ENCODE measurements around the gene NTF4. TPM values are rescaled to one million over a fixed set of nuclear protein-coding genes. Genes with fewer than 3 reads are reported as not detected.

NTF4 gene
- total RNA-seq, 2 experiments from 2014 or later = not detected

Other genes starting within 250 kb of the NTF4 start
- under 1 TPM; 0.35 to 0.66 TPM for gene HSD17B14, start 228.3 kb downstream of the NTF4 start, total RNA-seq
- gene PLEKHA4, start 196.2 kb downstream of the NTF4 start, total RNA-seq = 1 to 10 TPM; 5.8 to 7.6 TPM
- 10 to 100 TPM; 60.8 to 65.4 TPM for gene PPP1R15A, start 192.4 kb downstream of the NTF4 start, total RNA-seq
- gene TULP2, start 166.1 kb downstream of the NTF4 start, total RNA-seq = under 1 TPM; 0.12 to 0.16 TPM
- gene NUCB1, start 164.5 kb downstream of the NTF4 start, total RNA-seq = 10 to 100 TPM; 90.6 to 91.7 TPM
- 1 to 10 TPM in 1 of 2 experiments, under 1 TPM in 1; 0.74 to 1.1 TPM for gene DHDH, start 131.1 kb downstream of the NTF4 start, total RNA-seq
- gene BAX, start 109.9 kb downstream of the NTF4 start, total RNA-seq = 100 to 1,000 TPM; 191 TPM
- gene FTL, start 99.5 kb downstream of the NTF4 start, total RNA-seq = 1,000 to 10,000 TPM; 1,137 to 1,177 TPM
- gene GYS1, start 71.5 kb downstream of the NTF4 start, total RNA-seq = 10 to 100 TPM; 48.9 to 57.6 TPM
- 100 to 1,000 TPM; 187 to 189 TPM for gene RUVBL2, start 70.9 kb downstream of the NTF4 start, total RNA-seq
- not detected for gene LHB, start 47.7 kb downstream of the NTF4 start, total RNA-seq
- gene CGB3, start 40.5 kb downstream of the NTF4 start, total RNA-seq = not detected
- not detected for gene CGB2, start 32.9 kb downstream of the NTF4 start, total RNA-seq
- gene CGB1, start 27.9 kb downstream of the NTF4 start, total RNA-seq = not detected
- gene CGB5, start 21.0 kb downstream of the NTF4 start, total RNA-seq = not detected
- not detected for gene CGB8, start 15.7 kb downstream of the NTF4 start, total RNA-seq
- not detected for gene CGB7, start 7.1 kb downstream of the NTF4 start, total RNA-seq
- not detected for gene KCNA7, start 7.9 kb upstream of the NTF4 start, total RNA-seq
- gene SNRNP70, start 20.6 kb upstream of the NTF4 start, total RNA-seq = 100 to 1,000 TPM; 205 to 230 TPM
- 1 to 10 TPM; 2.2 to 2.5 TPM for gene LIN7B, start 49.6 kb upstream of the NTF4 start, total RNA-seq
- 1 to 10 TPM; 1.0 to 1.3 TPM for gene C19orf73, start 54.3 kb upstream of the NTF4 start, total RNA-seq
- gene PPFIA3, start 54.7 kb upstream of the NTF4 start, total RNA-seq = 1 to 10 TPM; 3.2 to 4.3 TPM
- not detected for gene HRC, start 90.6 kb upstream of the NTF4 start, total RNA-seq
- gene TRPM4, start 93.0 kb upstream of the NTF4 start, total RNA-seq = not detected

Measured in activated naive CD8-positive, alpha-beta T cell treated with anti-CD3 and anti-CD28 coated beads for 36 hours (primary cell).